Breast epithelium (tissue), 3 donors: Measurements from ENCODE around the gene PGM5.

Source experiments
- POLR2A ChIP-seq: fragments of 450-650 bp; IDR thresholded peaks from one replicate; pipeline ENCODE4 v1.6.1; 2016; ENCODE audit warnings: antibody characterized with exemption, mild to moderate bottlenecking, moderate library complexity
- POLR2AphosphoS5 ChIP-seq, 3 donors: sonication (generic); formaldehyde crosslinking; IDR thresholded peaks; one replicate each; pipeline ENCODE4 v1.6.1; 2017; ENCODE audit warnings: antibody characterized with exemption in 3 of 3
- TF ChIP-seq, protein P1 (sequence below), 3 donors: fragments of 450-650 bp; IDR thresholded peaks; one replicate each; pipeline ENCODE4 v1.5.1; 2016 to 2017; ENCODE audit warnings: antibody characterized with exemption in 3 of 3, mild to moderate bottlenecking in 3 of 3, moderate library complexity in 3 of 3

DNA sequence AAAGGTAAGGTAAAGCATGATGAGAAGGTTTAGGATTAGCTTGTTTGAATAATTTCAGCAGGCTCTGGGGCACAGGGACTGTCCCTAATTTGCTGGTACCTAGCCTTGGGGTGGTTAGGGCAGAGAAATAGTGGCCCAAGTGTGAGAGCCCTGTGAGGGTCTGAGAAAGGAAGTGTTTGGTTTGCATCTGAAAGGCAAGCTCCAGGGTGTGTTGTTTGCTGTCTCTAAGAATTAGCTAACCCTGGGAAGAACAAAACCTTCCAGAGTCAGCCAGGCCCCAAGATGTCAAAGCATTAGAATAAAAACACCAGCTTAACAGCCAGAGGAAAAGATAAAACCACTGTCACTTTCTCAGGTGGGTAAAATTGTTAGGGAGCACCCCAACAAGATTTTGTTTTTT, 153.3 kb downstream of the PGM5 start:
- TF ChIP-seq POLR2A: no peak
- TF ChIP-seq, protein P1, sequence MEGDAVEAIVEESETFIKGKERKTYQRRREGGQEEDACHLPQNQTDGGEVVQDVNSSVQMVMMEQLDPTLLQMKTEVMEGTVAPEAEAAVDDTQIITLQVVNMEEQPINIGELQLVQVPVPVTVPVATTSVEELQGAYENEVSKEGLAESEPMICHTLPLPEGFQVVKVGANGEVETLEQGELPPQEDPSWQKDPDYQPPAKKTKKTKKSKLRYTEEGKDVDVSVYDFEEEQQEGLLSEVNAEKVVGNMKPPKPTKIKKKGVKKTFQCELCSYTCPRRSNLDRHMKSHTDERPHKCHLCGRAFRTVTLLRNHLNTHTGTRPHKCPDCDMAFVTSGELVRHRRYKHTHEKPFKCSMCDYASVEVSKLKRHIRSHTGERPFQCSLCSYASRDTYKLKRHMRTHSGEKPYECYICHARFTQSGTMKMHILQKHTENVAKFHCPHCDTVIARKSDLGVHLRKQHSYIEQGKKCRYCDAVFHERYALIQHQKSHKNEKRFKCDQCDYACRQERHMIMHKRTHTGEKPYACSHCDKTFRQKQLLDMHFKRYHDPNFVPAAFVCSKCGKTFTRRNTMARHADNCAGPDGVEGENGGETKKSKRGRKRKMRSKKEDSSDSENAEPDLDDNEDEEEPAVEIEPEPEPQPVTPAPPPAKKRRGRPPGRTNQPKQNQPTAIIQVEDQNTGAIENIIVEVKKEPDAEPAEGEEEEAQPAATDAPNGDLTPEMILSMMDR (IDR thresholded peaks at IDR 0.05): no peak
- no peak for TF ChIP-seq POLR2AphosphoS5 (IDR thresholded peaks at IDR 0.05)
